ENCODE data around the gene CHTOP. TPM values are rescaled to one million over a fixed set of nuclear protein-coding genes. Genes with fewer than 3 reads are reported as not detected.
A peak's percentile ranks its signal among the peaks of the same experiment; 100 is the strongest.

The CHTOP gene
- total and polyA plus RNA-seq, 11 donors = 48.4 to 92.0 (median 72.9) TPM

DNA sequence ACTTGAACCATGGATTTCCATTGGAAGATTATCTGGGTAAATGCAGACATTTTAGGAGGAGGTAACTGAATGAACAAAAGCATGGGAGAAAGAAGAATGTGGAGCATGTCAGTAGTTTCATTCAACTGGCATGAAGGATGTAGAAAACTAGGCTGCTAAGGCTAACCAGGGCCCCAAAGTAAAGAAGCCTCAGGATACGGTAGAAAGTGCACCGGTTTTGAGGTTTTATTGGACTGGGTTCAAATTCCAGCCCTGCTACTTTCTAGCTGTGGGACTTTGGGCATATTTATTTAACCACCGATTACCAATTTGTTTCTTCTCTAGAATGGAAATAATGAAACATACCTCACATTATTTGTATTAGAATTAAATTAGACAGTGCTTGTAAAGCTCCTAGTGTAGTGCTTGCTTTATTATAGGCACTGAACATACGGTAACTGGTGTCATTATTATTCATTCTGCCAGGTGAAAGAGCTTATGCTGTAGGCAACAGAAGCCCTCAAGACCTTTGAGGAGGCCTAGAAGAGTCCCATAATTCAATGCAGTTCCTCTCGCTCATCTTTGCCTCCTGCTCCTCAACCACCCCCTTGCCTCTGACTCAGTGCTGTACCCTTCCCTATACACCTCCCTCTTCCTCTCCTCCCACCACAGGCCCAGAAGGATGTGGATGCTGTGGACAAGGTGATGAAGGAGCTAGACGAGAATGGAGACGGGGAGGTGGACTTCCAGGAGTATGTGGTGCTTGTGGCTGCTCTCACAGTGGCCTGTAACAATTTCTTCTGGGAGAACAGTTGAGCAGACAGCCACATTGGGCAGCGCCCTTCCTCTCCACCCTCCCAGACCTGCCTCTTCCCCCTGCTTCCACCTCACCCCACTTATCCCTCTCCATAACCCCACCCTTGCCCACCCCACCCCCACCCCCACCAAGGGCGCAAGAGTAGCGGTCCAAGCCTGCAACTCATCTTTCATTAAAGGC is 2.5 kb upstream of the CHTOP start:
- intact Hi-C loops (cut with DNase I) = loop anchor here in 4 of 10 donors (2.0 to 5.0 kb wide), 5 partner anchors 19 to 99 kb away; partner anchors contain the start of genes ILF2 (in 3 of the 4), INTS3 (in 1 of the 4) and S100A16 (in 1 of the 4)
- Histone ChIP-seq H3K4me3 (peak overlapping the region in 6 of 12 donors; percentile 37 to 87 (median 54)), H3K27ac (peak overlapping the region in 10 of 12 donors; percentile 11 to 97 (median 94)), H3K36me3 (peaks cover 0 to 9% (median 4%) of the 10 kb centered on the region in 9 donors), H3K4me1 (peaks cover 4 to 74% (median 47%) of the 10 kb centered on the region in 12 donors), H3K9me3 (no peaks in the 10 kb centered on the region), H3K27me3 (no peaks in the 10 kb centered on the region)
- ATAC-seq (no peak), DNase-seq (no peak)
- 73 to 81% (median 79%) methylated on average over 10 of the region's 10 CpGs for WGBS, 4 donors
- no peak for TF ChIP-seq POLR2A (IDR thresholded peaks at IDR 0.05)
- TF ChIP-seq, protein P1, sequence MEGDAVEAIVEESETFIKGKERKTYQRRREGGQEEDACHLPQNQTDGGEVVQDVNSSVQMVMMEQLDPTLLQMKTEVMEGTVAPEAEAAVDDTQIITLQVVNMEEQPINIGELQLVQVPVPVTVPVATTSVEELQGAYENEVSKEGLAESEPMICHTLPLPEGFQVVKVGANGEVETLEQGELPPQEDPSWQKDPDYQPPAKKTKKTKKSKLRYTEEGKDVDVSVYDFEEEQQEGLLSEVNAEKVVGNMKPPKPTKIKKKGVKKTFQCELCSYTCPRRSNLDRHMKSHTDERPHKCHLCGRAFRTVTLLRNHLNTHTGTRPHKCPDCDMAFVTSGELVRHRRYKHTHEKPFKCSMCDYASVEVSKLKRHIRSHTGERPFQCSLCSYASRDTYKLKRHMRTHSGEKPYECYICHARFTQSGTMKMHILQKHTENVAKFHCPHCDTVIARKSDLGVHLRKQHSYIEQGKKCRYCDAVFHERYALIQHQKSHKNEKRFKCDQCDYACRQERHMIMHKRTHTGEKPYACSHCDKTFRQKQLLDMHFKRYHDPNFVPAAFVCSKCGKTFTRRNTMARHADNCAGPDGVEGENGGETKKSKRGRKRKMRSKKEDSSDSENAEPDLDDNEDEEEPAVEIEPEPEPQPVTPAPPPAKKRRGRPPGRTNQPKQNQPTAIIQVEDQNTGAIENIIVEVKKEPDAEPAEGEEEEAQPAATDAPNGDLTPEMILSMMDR (IDR thresholded peaks at IDR 0.05) = no peak

DNA sequence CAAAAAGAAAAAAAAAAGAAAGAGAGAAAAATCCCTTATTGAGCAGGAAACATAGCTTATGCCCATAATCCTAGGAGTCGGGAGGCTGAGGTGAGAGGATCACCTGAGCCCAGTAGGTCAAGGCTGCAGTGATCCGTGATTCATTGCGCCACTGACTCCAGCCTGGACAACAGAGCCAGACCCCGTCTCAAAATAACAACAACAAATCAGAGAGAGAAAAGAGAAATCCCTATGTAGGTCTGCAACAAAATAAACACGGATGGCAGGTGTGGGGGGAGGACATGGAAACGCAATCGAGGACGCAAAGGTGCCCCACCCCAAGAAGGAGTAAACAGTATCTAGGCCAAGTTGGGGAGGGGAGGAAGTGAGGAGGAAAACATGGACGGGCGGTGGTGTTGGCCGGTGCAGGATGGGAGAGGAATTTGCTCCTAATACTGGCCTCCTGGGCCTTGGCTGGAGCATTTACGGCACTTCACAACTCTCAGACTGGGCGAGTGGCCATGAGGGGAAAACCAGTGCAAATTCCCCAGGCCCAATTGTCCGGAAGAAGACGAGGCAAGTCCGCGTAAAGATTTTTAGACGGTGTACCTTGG is 609 bp upstream of the CHTOP start:
- 35 to 50% (median 37%) methylated on average over 18 of the region's 18 CpGs for WGBS, 4 donors
- no peaks in the 10 kb centered on the region for H3K27me3 ChIP-seq
- peak overlapping the region; percentile 99 to 100 (median 100) for H3K27ac ChIP-seq
- TF ChIP-seq POLR2A (IDR thresholded peaks at IDR 0.05) = no peak
- TF ChIP-seq, protein P1 (IDR thresholded peaks at IDR 0.05) = no peak
- peaks cover 4 to 76% (median 48%) of the 10 kb centered on the region in 12 donors for H3K4me1 ChIP-seq
- ATAC-seq (peak; percentile 13 to 29 (median 22)), DNase-seq (peak in 3 of 5 donors; percentile 50 to 82 (median 71))
- intact Hi-C loops (cut with DNase I) = loop anchor here in 4 of 10 donors (5.0 kb wide), 4 partner anchors 34 to 101 kb away; partner anchors contain the start of genes ILF2 (in 3 of the 4) and INTS3 (in 1 of the 4)
- peak overlapping the region in 10 of 12 donors; percentile 74 to 99 (median 90) for H3K4me3 ChIP-seq
- peaks cover 0 to 28% (median 24%) of the 10 kb centered on the region in 9 donors for H3K36me3 ChIP-seq
- H3K9me3 ChIP-seq = no peaks in the 10 kb centered on the region

DNA sequence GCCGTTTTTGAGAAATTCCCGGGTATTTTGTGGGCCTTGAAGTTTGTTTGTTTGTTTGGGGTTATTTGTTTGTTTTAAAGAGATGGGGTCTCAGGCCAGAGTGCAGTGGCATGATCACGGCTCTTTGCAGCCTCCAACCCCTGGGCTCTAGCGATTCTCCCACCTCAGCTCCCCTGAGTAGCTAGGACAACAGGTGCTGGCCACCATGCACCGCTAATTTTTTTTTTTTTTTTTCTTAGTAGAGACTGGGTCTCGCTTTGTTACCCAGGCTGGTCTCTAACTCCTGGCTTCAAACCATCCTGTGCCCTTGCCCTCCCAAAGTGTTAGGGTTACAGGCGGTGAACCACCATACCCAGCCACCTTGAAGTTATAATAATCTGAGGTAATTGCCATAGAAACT is 2.0 kb downstream of the CHTOP start:
- ATAC-seq = no peak
- intact Hi-C loops (cut with DNase I) = no loop called here
- Histone ChIP-seq H3K27ac (peak overlapping the region in 11 of 12 donors; percentile 51 to 100 (median 99)), H3K27me3 (no peaks in the 10 kb centered on the region), H3K9me3 (no peaks in the 10 kb centered on the region), H3K36me3 (peaks cover 0 to 54% (median 50%) of the 10 kb centered on the region in 9 donors), H3K4me1 (peaks cover 6 to 84% (median 51%) of the 10 kb centered on the region in 12 donors), H3K4me3 (peak overlapping the region in 9 of 12 donors; percentile 74 to 99 (median 86))
- 80 to 82% (median 81%) methylated on average over 7 of the region's 7 CpGs for WGBS, 4 donors
- DNase-seq = no peak
- TF ChIP-seq, protein P1 (IDR thresholded peaks at IDR 0.05) = no peak
- no peak for TF ChIP-seq POLR2A (IDR thresholded peaks at IDR 0.05)

Data from heart left ventricle (tissue), 16 donors.